IMR-90 (cell line): ENCODE measurements around the gene ITPKB. TPM values are rescaled to one million over a fixed set of nuclear protein-coding genes. Genes with fewer than 3 reads are reported as not detected.

Experiments
- ATAC-seq: fragments of 200-7000 bp; cut with Tn5 transposase; 2 replicates; pipeline ENCODE4 v1.9.1; 2020; ENCODE audit warnings: low read depth, mild to moderate bottlenecking, moderate library complexity
- BruUV-seq: library from RNA; stranded (reverse); fragments of 400-500 nt; replicated peaks from 2 replicates; lab custom pipeline; 2021; lab: Mats Ljungman, UMichigan
- CTCF ChIA-PET: fragments of 300-600 bp; formaldehyde crosslinking; extraction: SDS; loops from one replicate; lab custom pipeline; 2021; ENCODE audit warnings: antibody characterized with exemption; lab: Yijun Ruan, JAX
- POLR2A ChIA-PET: fragments of 300-600 bp; sonication (Branson Sonifier 250); formaldehyde crosslinking; loops from one replicate; lab custom pipeline; 2022; ENCODE audit warnings: antibody characterized with exemption; ENCODE audit not compliant: unreplicated experiment; lab: Charles Lee
- DNase-seq: peaks from one replicate; pipeline ENCODE4 v3.0.0; 2013
- H2AFZ ChIP-seq: replicated peaks from 2 replicates; pipeline ENCODE3; 2013; ENCODE audit warnings: low read length, mild to moderate bottlenecking; ENCODE audit not compliant: poor library complexity
- H2AK5ac ChIP-seq: 2 replicates; pipeline ENCODE4 v1.6.1; 2013; ENCODE audit warnings: low read depth, low read length, inconsistent platforms
- H2AK9ac ChIP-seq: replicated peaks from 2 replicates; pipeline ENCODE3; 2013; ENCODE audit warnings: mild to moderate bottlenecking, low read depth, low read length, moderate library complexity; ENCODE audit not compliant: poor library complexity
- H2BK120ac ChIP-seq: 2 replicates; pipeline ENCODE4 v1.6.1; 2013; ENCODE audit warnings: low read depth, low read length, inconsistent platforms
- H2BK15ac ChIP-seq: 3 replicates; pipeline ENCODE4 v1.6.1; 2013; ENCODE audit warnings: low read depth, low read length, inconsistent platforms
- H2BK20ac ChIP-seq: 2 replicates; pipeline ENCODE4 v1.6.1; 2013; ENCODE audit warnings: low read depth, mild to moderate bottlenecking, inconsistent platforms, low read length, moderate library complexity
- H2BK5ac ChIP-seq: 2 replicates; pipeline ENCODE4 v1.6.1; 2013; ENCODE audit warnings: mild to moderate bottlenecking, low read depth, low read length, inconsistent platforms; ENCODE audit not compliant: poor library complexity, severe bottlenecking
- H3K14ac ChIP-seq: replicated peaks from 2 replicates; pipeline ENCODE4 v1.6.1; 2013; ENCODE audit warnings: low read depth, low read length, inconsistent platforms
- H3K18ac ChIP-seq: 2 replicates; pipeline ENCODE4 v1.6.1; 2013; ENCODE audit warnings: low read depth, low read length, control low read depth
- H3K23ac ChIP-seq: 2 replicates; pipeline ENCODE4 v1.6.1; 2013; ENCODE audit warnings: low read depth, low read length, inconsistent platforms
- H3K27ac ChIP-seq: 2 replicates; pipeline ENCODE4 v1.5.1; 2013; ENCODE audit warnings: mild to moderate bottlenecking, control low read depth, low read length; ENCODE audit not compliant: insufficient read depth
- H3K27me3 ChIP-seq: 2 replicates; pipeline ENCODE4 v1.6.1; 2013; ENCODE audit warnings: low read length; ENCODE audit not compliant: control insufficient read depth, insufficient read depth
- H3K36me3 ChIP-seq: 2 replicates; pipeline ENCODE4 v1.6.1; 2013; ENCODE audit warnings: low read length, mixed read lengths; ENCODE audit not compliant: control insufficient read depth, insufficient read depth
- H3K4ac ChIP-seq: 2 replicates; pipeline ENCODE4 v1.6.1; 2013; ENCODE audit warnings: low read depth, low read length, inconsistent platforms
- H3K4me1 ChIP-seq: 2 replicates; pipeline ENCODE4 v1.6.1; 2013; ENCODE audit warnings: low read length, mixed read lengths; ENCODE audit not compliant: control insufficient read depth, insufficient read depth
- H3K4me2 ChIP-seq: 2 replicates; pipeline ENCODE4 v1.6.1; 2013; ENCODE audit warnings: low read depth, mild to moderate bottlenecking, control low read depth, low read length, moderate library complexity
- H3K4me3 ChIP-seq: 2 replicates; pipeline ENCODE4 v1.5.1; 2013; ENCODE audit warnings: low read depth, mild to moderate bottlenecking, control low read depth, low read length, moderate library complexity; ENCODE audit not compliant: insufficient read depth
- H3K56ac ChIP-seq: 2 replicates; pipeline ENCODE4 v1.6.1; 2013; ENCODE audit warnings: low read length, inconsistent platforms; ENCODE audit not compliant: insufficient read depth; ENCODE audit errors: extremely low read depth
- H3K79me1 ChIP-seq, 2 experiments: 2 replicates each; pipeline ENCODE4 v1.6.1; 2013; ENCODE audit warnings: low read length in 2 of 2, inconsistent platforms in 1 of 2, low read depth in 1 of 2
- H3K9ac ChIP-seq: 2 replicates; pipeline ENCODE4 v1.6.1; 2013; ENCODE audit warnings: low read depth, low read length, control low read depth
- H3K9me1 ChIP-seq: 2 replicates; pipeline ENCODE4 v1.6.1; 2013; ENCODE audit warnings: low read length, inconsistent platforms; ENCODE audit not compliant: insufficient read depth
- H3K9me3 ChIP-seq: 2 replicates; pipeline ENCODE4 v1.6.1; 2013; ENCODE audit warnings: low read length; ENCODE audit not compliant: control insufficient read depth, insufficient read depth
- H4K20me1 ChIP-seq: 2 replicates; pipeline ENCODE4 v1.6.1; 2013; ENCODE audit warnings: low read length, inconsistent platforms; ENCODE audit not compliant: insufficient read depth
- H4K5ac ChIP-seq: 2 replicates; pipeline ENCODE4 v1.6.1; 2013; ENCODE audit warnings: mild to moderate bottlenecking, low read depth, low read length, control low read depth
- H4K8ac ChIP-seq, 2 experiments: 2 replicates each; pipeline ENCODE4 v1.6.1; 2013; ENCODE audit warnings: low read depth in 2 of 2, low read length in 2 of 2, control low read depth in 1 of 2, inconsistent platforms in 1 of 2
- H4K91ac ChIP-seq: 2 replicates; pipeline ENCODE4 v1.6.1; 2013; ENCODE audit warnings: low read depth, low read length, inconsistent platforms; ENCODE audit not compliant: insufficient read depth
- MAFK ChIP-seq: IDR thresholded peaks from 2 replicates; pipeline ENCODE4 v1.6.1; 2012; ENCODE audit warnings: low read depth, low read length, improper control_type of control experiment
- NFE2L2 ChIP-seq: fragments of 150-350 bp; IDR thresholded peaks from 2 replicates; pipeline ENCODE4 v1.6.1; 2016; ENCODE audit warnings: low read depth, mild to moderate bottlenecking, low read length
- RAD21 ChIP-seq: IDR thresholded peaks from 2 replicates; pipeline ENCODE4 v1.6.1; 2012; ENCODE audit warnings: low read length, improper control_type of control experiment
- WGBS, 2 experiments: methylation state at CpG; one replicate each; pipeline versions ENCODE4 v1.1.5 to v1.1.7; 2013; ENCODE audit warnings: missing lambda C conversion rate in 2 of 2; ENCODE audit not compliant: insufficient read length in 1 of 2; ENCODE audit errors: extremely low coverage in 2 of 2; 5-methylcytosine and 5-hydroxymethylcytosine counted together
- dilution Hi-C: fragments of 300-500 bp; cut with HindIII; formaldehyde crosslinking; loops from one replicate; pipeline ENCODE4 v1.14.3; 2018; ENCODE audit warnings: low sequenced_read_pairs; ENCODE audit not compliant: unreplicated experiment
- in situ Hi-C: fragments of 300-500 bp; cut with MboI; formaldehyde crosslinking; loops from 3 replicates; pipeline ENCODE4 v1.14.3; 2019; ENCODE audit warnings: low sequenced_read_pairs, inconsistent platforms, mixed read lengths
- intact Hi-C: fragments of 100-400 bp; cut with micrococcal nuclease; formaldehyde crosslinking; loops from 2 replicates; pipeline ENCODE4 v1.10.0; 2022
- polyA plus RNA-seq, 3 experiments: library from polyadenylated mRNA; depleted of rRNA; stranded (reverse); fragments of >200 nt; gene quantifications; 2 replicates each; pipeline ENCODE4 v1.2.3, GENCODE V29; 2012; ENCODE audit warnings: low replicate concordance in 1 of 3
- total RNA-seq: library from RNA; depleted of rRNA; stranded (reverse); fragments of >200 nt; gene quantifications from 2 replicates; pipeline ENCODE4 v1.2.3, GENCODE V29; 2012
- TF ChIP-seq, protein P1 (sequence below): fragments of 150-350 bp; IDR thresholded peaks from 2 replicates; pipeline ENCODE4 v1.6.1; 2017; ENCODE audit warnings: mild to moderate bottlenecking, antibody characterized with exemption, low read length, low read depth

ITPKB gene
- total and polyA plus RNA-seq, 2 of the 4 experiments (the other 2 are of a cell fraction) = 0.72 to 1.4 TPM

DNA sequence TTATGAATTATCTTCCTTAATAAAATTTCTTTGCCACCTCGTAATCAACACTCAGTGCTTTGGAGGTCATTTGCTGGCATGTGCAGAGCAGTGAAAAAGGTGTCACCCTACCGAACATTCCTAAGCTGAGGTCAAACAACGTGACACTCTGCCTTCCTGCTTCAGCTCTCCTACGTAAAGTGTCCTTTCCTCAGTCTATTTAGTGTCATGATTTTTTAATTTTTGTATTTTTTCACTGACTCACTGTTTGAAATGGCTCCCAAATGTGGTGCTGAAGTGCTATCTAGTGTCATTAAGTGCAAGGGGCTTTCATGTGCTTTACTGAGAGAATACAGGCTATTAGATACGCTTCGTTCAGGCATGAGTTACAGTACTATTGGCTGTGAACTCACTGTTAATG lies 37.0 kb upstream of the ITPKB start:
- Histone ChIP-seq H2AK9ac (no peak overlapping the region), H3K4me3 (no peak overlapping the region), H3K27ac (no peak overlapping the region), H4K5ac (no peak overlapping the region), H3K9ac (no peak overlapping the region), H3K14ac (no peak overlapping the region), H3K27me3 (peaks cover 8% of the 10 kb centered on the region), H2BK120ac (no peak overlapping the region), H3K9me1 (no peaks in the 10 kb centered on the region), H3K23ac (no peak overlapping the region), H3K79me1 (no peaks in the 10 kb centered on the region), H4K91ac (no peak overlapping the region), H4K20me1 (no peaks in the 10 kb centered on the region), H2BK15ac (no peak overlapping the region), H2BK5ac (no peak overlapping the region), H3K18ac (no peak overlapping the region), H3K9me3 (no peaks in the 10 kb centered on the region), H2AK5ac (no peak overlapping the region), H2BK20ac (no peak overlapping the region), H4K8ac (no peak overlapping the region), H3K56ac (no peak overlapping the region), H3K4ac (no peak overlapping the region), H3K36me3 (no peaks in the 10 kb centered on the region), H2AFZ (no peak overlapping the region), H3K4me2 (no peak overlapping the region), H3K4me1 (peaks cover 2% of the 10 kb centered on the region; the same call in 1 of the 2 replicates)
- in situ Hi-C loops = no loop called here
- TF ChIP-seq NFE2L2 (no peak), MAFK (no peak), RAD21 (no peak)
- TF ChIP-seq, protein P1, sequence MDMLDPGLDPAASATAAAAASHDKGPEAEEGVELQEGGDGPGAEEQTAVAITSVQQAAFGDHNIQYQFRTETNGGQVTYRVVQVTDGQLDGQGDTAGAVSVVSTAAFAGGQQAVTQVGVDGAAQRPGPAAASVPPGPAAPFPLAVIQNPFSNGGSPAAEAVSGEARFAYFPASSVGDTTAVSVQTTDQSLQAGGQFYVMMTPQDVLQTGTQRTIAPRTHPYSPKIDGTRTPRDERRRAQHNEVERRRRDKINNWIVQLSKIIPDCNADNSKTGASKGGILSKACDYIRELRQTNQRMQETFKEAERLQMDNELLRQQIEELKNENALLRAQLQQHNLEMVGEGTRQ = no peak
- ATAC-seq = no peak
- WGBS, 2 experiments = no CpG with 5 or more reads among the region's 6 CpGs
- POLR2A ChIA-PET = no interaction called here
- CTCF ChIA-PET = no interaction called here
- dilution Hi-C loops = no loop called here
- DNase-seq = no peak
- intact Hi-C loops = no loop called here
- no TSS peak for BruUV-seq
